HL-60 (cell line): Measurements from ENCODE around the gene PROSER2.
"Not testable (repeated sequence)": the region's sequence is repeated elsewhere in the genome, so short reads cannot be mapped to it uniquely, and the experiment has no call there.

Source experiments
- DNase-seq, 2 experiments: peaks; one replicate each; pipeline ENCODE4 v3.0.0-alpha.2; 2010 to 2020; ENCODE audit warnings: low read depth in 1 of 2, low spot score in 1 of 2
- H3K27ac ChIP-seq: fragments of 250-450 bp; sonication (Bioruptor Pico); replicated peaks from 2 replicates; pipeline ENCODE4 v1.5.1; 2020; ENCODE audit warnings: mild to moderate bottlenecking, moderate library complexity
- H3K27me3 ChIP-seq: fragments of 250-450 bp; sonication (Bioruptor Pico); 2 replicates; pipeline ENCODE4 v1.5.1; 2021; ENCODE audit warnings: mild to moderate bottlenecking, moderate library complexity; ENCODE audit not compliant: insufficient read depth, poor library complexity, severe bottlenecking
- H3K4me3 ChIP-seq: replicated peaks from 2 replicates; pipeline ENCODE4 v1.5.1; 2011; ENCODE audit warnings: mild to moderate bottlenecking, control low read depth, low read length; ENCODE audit not compliant: insufficient read depth
- GABPA ChIP-seq: IDR thresholded peaks from 2 replicates; pipeline ENCODE4 v1.6.1; 2012; ENCODE audit warnings: low read depth
- POLR2AphosphoS5 ChIP-seq: IDR thresholded peaks from 2 replicates; pipeline ENCODE4 v1.6.1; 2012; ENCODE audit warnings: low read depth
- SPI1 ChIP-seq: IDR thresholded peaks from 2 replicates; pipeline ENCODE4 v1.6.1; 2012; ENCODE audit warnings: low read depth, mild to moderate bottlenecking, borderline replicate concordance
- TF ChIP-seq, protein P1 (sequence below): IDR thresholded peaks from one replicate; pipeline ENCODE4 v1.5.1; 2011; ENCODE audit warnings: low read length, control low read depth, inconsistent platforms; ENCODE audit not compliant: insufficient read depth
- TF ChIP-seq, protein P2 (sequence below): IDR thresholded peaks from 2 replicates; pipeline ENCODE4 v1.6.1; 2012; ENCODE audit warnings: low read depth; ENCODE audit not compliant: insufficient replicate concordance

PROSER2 gene

DNA sequence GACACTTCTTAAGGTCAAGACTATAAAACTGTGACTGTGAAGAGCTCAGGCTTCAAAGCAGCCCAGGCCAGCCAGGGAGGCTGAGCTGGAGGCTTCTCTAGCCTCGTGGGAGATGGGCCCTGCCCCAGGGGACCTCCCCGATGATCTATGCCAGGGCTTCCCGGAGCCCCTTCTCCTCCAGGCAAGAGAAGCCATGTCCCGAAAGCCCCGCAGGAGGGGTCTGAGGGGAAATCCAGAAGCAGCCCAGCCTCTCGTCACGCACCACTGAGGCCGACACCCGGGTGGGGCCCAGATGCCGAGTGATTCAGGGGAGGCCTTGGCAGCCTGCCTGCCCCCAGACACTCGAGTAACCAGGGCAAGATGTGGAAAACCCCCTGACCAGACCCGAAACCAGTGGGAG, 63.7 kb downstream of the PROSER2 start:
- Histone ChIP-seq H3K4me3 (no peak overlapping the region), H3K27ac (no peak overlapping the region), H3K27me3 (no peaks in the 10 kb centered on the region)
- no peak for TF ChIP-seq SPI1
- TF ChIP-seq, protein P1, sequence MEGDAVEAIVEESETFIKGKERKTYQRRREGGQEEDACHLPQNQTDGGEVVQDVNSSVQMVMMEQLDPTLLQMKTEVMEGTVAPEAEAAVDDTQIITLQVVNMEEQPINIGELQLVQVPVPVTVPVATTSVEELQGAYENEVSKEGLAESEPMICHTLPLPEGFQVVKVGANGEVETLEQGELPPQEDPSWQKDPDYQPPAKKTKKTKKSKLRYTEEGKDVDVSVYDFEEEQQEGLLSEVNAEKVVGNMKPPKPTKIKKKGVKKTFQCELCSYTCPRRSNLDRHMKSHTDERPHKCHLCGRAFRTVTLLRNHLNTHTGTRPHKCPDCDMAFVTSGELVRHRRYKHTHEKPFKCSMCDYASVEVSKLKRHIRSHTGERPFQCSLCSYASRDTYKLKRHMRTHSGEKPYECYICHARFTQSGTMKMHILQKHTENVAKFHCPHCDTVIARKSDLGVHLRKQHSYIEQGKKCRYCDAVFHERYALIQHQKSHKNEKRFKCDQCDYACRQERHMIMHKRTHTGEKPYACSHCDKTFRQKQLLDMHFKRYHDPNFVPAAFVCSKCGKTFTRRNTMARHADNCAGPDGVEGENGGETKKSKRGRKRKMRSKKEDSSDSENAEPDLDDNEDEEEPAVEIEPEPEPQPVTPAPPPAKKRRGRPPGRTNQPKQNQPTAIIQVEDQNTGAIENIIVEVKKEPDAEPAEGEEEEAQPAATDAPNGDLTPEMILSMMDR = no peak
- TF ChIP-seq POLR2AphosphoS5 = no peak
- TF ChIP-seq GABPA = no peak
- TF ChIP-seq, protein P2, sequence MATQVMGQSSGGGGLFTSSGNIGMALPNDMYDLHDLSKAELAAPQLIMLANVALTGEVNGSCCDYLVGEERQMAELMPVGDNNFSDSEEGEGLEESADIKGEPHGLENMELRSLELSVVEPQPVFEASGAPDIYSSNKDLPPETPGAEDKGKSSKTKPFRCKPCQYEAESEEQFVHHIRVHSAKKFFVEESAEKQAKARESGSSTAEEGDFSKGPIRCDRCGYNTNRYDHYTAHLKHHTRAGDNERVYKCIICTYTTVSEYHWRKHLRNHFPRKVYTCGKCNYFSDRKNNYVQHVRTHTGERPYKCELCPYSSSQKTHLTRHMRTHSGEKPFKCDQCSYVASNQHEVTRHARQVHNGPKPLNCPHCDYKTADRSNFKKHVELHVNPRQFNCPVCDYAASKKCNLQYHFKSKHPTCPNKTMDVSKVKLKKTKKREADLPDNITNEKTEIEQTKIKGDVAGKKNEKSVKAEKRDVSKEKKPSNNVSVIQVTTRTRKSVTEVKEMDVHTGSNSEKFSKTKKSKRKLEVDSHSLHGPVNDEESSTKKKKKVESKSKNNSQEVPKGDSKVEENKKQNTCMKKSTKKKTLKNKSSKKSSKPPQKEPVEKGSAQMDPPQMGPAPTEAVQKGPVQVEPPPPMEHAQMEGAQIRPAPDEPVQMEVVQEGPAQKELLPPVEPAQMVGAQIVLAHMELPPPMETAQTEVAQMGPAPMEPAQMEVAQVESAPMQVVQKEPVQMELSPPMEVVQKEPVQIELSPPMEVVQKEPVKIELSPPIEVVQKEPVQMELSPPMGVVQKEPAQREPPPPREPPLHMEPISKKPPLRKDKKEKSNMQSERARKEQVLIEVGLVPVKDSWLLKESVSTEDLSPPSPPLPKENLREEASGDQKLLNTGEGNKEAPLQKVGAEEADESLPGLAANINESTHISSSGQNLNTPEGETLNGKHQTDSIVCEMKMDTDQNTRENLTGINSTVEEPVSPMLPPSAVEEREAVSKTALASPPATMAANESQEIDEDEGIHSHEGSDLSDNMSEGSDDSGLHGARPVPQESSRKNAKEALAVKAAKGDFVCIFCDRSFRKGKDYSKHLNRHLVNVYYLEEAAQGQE = no peak
- no peak for DNase-seq

DNA sequence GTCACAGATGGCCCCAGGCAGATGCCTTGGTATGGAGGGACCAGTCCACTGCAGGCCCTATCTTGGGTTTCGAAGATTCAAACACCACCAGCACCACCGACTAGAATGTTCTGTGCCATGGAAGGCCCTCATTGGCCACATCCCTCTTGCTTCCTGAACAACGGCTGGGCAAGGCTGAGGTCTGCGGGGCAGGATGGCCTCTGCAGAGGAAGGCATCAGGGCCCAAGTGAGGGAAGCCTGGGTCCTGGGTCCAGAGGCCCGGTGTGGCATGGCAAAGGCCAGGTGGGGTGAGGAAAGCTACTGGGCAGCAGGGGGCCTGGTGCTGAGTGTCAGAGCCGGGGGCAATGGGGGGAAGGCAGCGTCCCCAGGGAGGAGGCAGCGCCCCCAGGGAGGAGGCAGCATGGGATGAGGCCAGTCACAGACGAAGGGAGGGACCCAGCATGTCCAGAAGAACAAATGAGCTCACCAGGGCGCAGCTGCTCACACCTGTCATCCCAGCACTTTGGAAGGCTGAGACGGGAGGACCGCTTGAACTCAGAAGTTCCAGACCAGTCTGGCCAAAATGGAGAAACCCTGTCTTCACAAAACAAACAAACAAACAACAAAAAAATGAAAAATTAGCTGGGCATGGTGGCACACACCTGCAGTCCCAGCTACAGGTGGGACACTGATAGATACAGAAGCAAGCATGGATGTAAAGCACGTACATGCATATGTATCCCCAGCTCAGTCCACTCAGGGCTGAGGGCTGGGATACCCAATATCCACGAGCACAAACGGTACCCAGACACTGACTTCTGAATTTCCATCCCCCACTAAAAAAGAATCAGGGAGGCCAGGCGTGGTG, 64.4 kb downstream of the PROSER2 start:
- H3K27me3 ChIP-seq = no peaks in the 10 kb centered on the region
- TF ChIP-seq POLR2AphosphoS5 = no peak
- TF ChIP-seq, protein P1 = no peak
- TF ChIP-seq, protein P2 = no peak
- no peak for TF ChIP-seq GABPA
- no peak for TF ChIP-seq SPI1
- no peak overlapping the region for H3K27ac ChIP-seq
- no peak overlapping the region for H3K4me3 ChIP-seq
- no peak for DNase-seq

DNA sequence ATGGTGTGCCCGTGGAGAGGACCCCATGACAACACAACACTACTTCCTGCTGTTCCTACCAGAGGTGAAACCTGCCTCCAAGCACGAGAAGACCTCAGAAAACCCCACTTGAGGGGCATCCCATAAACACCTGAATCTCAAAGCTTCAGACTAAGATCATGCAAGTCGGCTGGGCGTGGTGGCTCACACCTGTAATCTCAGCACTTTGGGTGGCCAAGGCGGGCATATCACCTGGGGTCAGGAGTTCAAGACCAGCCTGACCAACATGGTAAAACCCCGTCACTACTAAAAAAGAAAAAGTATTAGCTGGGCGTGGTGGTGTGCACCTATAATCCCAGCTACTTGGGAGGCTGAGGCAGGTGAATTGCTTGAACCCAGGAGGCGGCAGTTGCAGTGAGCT, 66.1 kb downstream of the PROSER2 start:
- DNase-seq, H3K27ac ChIP-seq, H3K27me3 ChIP-seq, H3K4me3 ChIP-seq: not testable (repeated sequence)

DNA sequence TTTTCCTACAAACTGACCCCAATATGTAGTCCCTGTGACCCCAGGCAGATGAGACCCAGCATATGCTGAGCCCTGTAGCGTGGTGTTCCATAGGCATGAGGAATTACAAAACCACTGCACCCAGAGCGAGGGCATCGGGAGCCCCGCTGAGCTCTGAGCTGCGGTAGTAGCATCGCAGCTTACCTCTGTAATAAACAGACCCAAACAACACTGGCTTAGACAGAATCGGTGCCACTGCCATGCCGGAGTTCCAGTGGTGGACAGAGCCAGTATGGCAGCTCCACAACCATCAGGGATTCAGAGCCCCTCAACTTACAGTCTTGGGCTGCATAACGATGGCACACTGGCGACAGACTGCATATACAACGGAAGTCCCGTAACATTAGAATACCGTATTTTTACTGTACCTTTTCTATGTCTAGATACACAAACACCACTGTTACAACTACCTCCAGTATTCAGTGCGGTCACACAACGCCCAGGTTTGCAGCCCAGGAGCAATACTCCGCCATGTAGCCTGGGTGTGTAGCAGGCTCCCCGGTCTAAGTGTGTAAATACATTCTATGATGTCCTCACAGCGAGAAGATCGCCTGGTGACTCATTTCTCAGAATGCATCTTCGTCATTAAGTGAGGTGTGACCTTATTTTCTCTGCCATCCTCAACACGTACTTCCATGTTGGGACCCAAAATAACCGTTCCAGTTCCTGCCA, 68.8 kb downstream of the PROSER2 start:
- no peak for DNase-seq
- Histone ChIP-seq H3K4me3 (no peak overlapping the region), H3K27ac (no peak overlapping the region), H3K27me3 (no peaks in the 10 kb centered on the region)
- TF ChIP-seq GABPA (no peak), POLR2AphosphoS5 (no peak), SPI1 (no peak)
- TF ChIP-seq, protein P1 = no peak
- TF ChIP-seq, protein P2 = no peak
